K562 (cell line): ENCODE data around the gene DIPK1A. TPM values are rescaled to one million over a fixed set of nuclear protein-coding genes. Genes with fewer than 3 reads are reported as not detected.

Experiments
- CSDE1 ChIP-seq, 2 experiments: fragments of 450-650 bp; IDR thresholded peaks; 2 replicates each; pipeline ENCODE4 v1.6.1; 2016; ENCODE audit warnings: mild to moderate bottlenecking in 1 of 2
- FOXA3 ChIP-seq, 2 experiments: fragments of 450-650 bp in 1 of 2; sonication (generic) in 1 of 2; formaldehyde crosslinking; IDR thresholded peaks in 1 of 2; conservative IDR thresholded peaks in 1 of 2; 2 replicates each; pipeline versions ENCODE4 v1.4.0 to v1.8.0; 2020 to 2022; ENCODE audit warnings: mild to moderate bottlenecking in 2 of 2, missing genetic modification reagents in 1 of 2
- FOXP1 ChIP-seq: sonication (generic); formaldehyde crosslinking; IDR thresholded peaks from 2 replicates; pipeline ENCODE4 v1.8.0; 2022; ENCODE audit warnings: mild to moderate bottlenecking, missing genetic modification reagents
- ILK ChIP-seq: fragments of 450-650 bp; IDR thresholded peaks from 2 replicates; pipeline ENCODE4 v1.6.1; 2016; ENCODE audit warnings: missing genetic modification characterization, low read depth, mild to moderate bottlenecking, missing compliant biosample characterization, moderate library complexity, borderline replicate concordance
- MAFG ChIP-seq: fragments of 450-650 bp; conservative IDR thresholded peaks from 2 replicates; pipeline ENCODE4 v1.6.1; 2016; ENCODE audit warnings: missing genetic modification characterization, missing compliant biosample characterization
- NCOA1 ChIP-seq: fragments of 450-650 bp; IDR thresholded peaks from 2 replicates; pipeline ENCODE4 v1.6.1; 2016; ENCODE audit warnings: low read depth
- POLR2AphosphoS5 ChIP-seq: IDR thresholded peaks from 2 replicates; pipeline ENCODE4 v1.6.1; 2011; ENCODE audit warnings: mild to moderate bottlenecking, low read depth, low read length, moderate library complexity; ENCODE audit not compliant: control insufficient read depth, insufficient read depth
- POLR3A ChIP-seq: IDR thresholded peaks from 2 replicates; pipeline ENCODE4 v1.6.1; 2011; ENCODE audit warnings: borderline replicate concordance, mild to moderate bottlenecking, moderate library complexity; ENCODE audit not compliant: insufficient read length, insufficient read depth; ENCODE audit errors: extremely low read depth
- SAFB ChIP-seq: fragments of 200-400 bp; formaldehyde crosslinking; IDR thresholded peaks from 2 replicates; pipeline ENCODE4 v1.6.1; 2017; ENCODE audit warnings: low read depth, low read length, borderline replicate concordance
- SMARCE1 ChIP-seq: fragments of 450-650 bp; IDR thresholded peaks from 2 replicates; pipeline ENCODE4 v1.7.1; 2016; ENCODE audit warnings: mild to moderate bottlenecking
- SOX6 ChIP-seq: fragments of 450-650 bp; IDR thresholded peaks from 2 replicates; pipeline ENCODE4 v1.6.1; 2014; ENCODE audit warnings: mild to moderate bottlenecking
- TEAD2 ChIP-seq: fragments of 450-650 bp; IDR thresholded peaks from 2 replicates; pipeline ENCODE4 v1.6.1; 2016; ENCODE audit warnings: missing genetic modification characterization, control low read depth, missing compliant biosample characterization
- ZNF695 ChIP-seq: fragments of 450-650 bp; formaldehyde crosslinking; IDR thresholded peaks from 2 replicates; pipeline ENCODE4 v1.4.0; 2020; ENCODE audit warnings: mild to moderate bottlenecking, moderate library complexity
- polyA plus RNA-seq, 8 experiments: library from polyadenylated mRNA; depleted of rRNA in 4 of 8; stranded (reverse) in 5 of 8; unstranded in 3 of 8; fragments of >200 nt; fragmentation: Nextera tagmentation in 2 of 8; fragmentation: Illumina TruSeq in 1 of 8; extraction: Ambion mirVana in 2 of 8; extraction: Trizol in 1 of 8; gene quantifications; 2 replicates each; pipeline versions ENCODE4 v1.2.1 to v1.2.3, GENCODE V29; 2011 to 2014; ENCODE audit warnings: inconsistent platforms in 1 of 8, missing spikeins in 1 of 8
- total RNA-seq, 7 experiments: library from RNA; depleted of rRNA in 6 of 7; stranded (reverse); fragments of >200 nt in 6 of 7; fragmentation: Illumina TruSeq in 2 of 7; extraction: Trizol in 2 of 7; gene quantifications; 2 replicates each; pipeline versions ENCODE4 v1.2.1 to v1.2.3, GENCODE V29; 2011 to 2021; ENCODE audit warnings: low replicate concordance in 1 of 7
- TF ChIP-seq, protein P1 (sequence below): fragments of 450-650 bp; formaldehyde crosslinking; IDR thresholded peaks from 2 replicates; pipeline ENCODE4 v1.4.0; 2022; ENCODE audit warnings: missing genetic modification characterization
- TF ChIP-seq, protein P2 (sequence below): fragments of 250-450 bp; sonication (Bioruptor Pico); IDR thresholded peaks from 2 replicates; pipeline ENCODE4 v1.8.0; 2021; ENCODE audit warnings: moderate library complexity, mild to moderate bottlenecking, inconsistent platforms
- TF ChIP-seq, protein P3 (sequence below), 2 experiments: fragments of 150-350 bp in 1 of 2; IDR thresholded peaks; 2 replicates each; pipeline ENCODE4 v1.6.1; 2012 to 2016; ENCODE audit warnings: low read depth in 2 of 2, low read length in 2 of 2, mild to moderate bottlenecking in 1 of 2, moderate library complexity in 1 of 2
- TF ChIP-seq, protein P4 (sequence below), 2 experiments: IDR thresholded peaks; 2 replicates each; pipeline ENCODE4 v1.6.1; 2012; ENCODE audit warnings: improper control_type of control experiment in 2 of 2, low read depth in 2 of 2, low read length in 2 of 2, borderline replicate concordance in 1 of 2
- TF ChIP-seq, protein P5 (sequence below): fragments of 450-650 bp; IDR thresholded peaks from 2 replicates; pipeline ENCODE4 v1.6.1; 2016; ENCODE audit warnings: antibody characterized with exemption

DIPK1A gene
- total and polyA plus RNA-seq, 9 of the 15 experiments (the other 6 are each of a cell fraction or from before 2014, with no cell fraction given), result 0.54 to 2.5 (median 1.3) TPM

DNA sequence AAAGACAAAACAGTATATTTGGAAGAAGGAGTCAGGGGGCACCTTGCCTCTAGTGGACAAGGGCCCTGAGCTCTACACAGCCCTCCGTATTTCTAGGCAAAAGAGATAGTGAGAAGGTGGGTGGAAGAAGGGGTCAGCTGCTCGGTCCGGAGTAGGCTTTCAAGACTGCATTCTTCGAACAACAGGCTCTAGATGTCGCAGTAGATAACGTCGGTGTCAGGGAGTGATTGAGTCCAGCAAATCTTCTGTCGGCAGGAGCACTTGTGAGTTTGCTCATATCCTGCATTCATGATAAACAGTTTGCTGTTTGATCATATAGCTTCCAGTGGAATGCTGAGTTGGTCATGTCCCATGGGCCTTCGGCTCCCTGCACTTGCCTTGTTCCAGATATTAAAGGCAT lies 36.8 kb downstream of the DIPK1A start (continued):
- no peak for TF ChIP-seq SAFB
- TF ChIP-seq, protein P1, sequence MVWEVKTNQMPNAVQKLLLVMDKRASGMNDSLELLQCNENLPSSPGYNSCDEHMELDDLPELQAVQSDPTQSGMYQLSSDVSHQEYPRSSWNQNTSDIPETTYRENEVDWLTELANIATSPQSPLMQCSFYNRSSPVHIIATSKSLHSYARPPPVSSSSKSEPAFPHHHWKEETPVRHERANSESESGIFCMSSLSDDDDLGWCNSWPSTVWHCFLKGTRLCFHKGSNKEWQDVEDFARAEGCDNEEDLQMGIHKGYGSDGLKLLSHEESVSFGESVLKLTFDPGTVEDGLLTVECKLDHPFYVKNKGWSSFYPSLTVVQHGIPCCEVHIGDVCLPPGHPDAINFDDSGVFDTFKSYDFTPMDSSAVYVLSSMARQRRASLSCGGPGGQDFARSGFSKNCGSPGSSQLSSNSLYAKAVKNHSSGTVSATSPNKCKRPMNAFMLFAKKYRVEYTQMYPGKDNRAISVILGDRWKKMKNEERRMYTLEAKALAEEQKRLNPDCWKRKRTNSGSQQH, result no peak
- no peak for TF ChIP-seq NCOA1
- TF ChIP-seq FOXA3 (CRISPR knock-in tag; conservative IDR thresholded peaks at IDR 0.05 in 1 of 2, IDR thresholded peaks at IDR 0.05 in 1 of 2), result no peak
- no peak for TF ChIP-seq POLR3A
- TF ChIP-seq, protein P2, sequence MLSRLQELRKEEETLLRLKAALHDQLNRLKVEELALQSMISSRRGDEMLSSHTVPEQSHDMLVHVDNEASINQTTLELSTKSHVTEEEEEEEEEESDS (CRISPR knock-in tag), result no peak
- no peak for TF ChIP-seq ILK (tag)
- no peak for TF ChIP-seq CSDE1 (IDR thresholded peaks at IDR 0.05)
- TF ChIP-seq SMARCE1, result peak; percentile 72
- TF ChIP-seq SOX6, result peak; percentile 77; the same call in 1 of the 2 replicates
- no peak for TF ChIP-seq TEAD2
- no peak for TF ChIP-seq ZNF695
- TF ChIP-seq FOXP1, result no peak
- TF ChIP-seq, protein P3, sequence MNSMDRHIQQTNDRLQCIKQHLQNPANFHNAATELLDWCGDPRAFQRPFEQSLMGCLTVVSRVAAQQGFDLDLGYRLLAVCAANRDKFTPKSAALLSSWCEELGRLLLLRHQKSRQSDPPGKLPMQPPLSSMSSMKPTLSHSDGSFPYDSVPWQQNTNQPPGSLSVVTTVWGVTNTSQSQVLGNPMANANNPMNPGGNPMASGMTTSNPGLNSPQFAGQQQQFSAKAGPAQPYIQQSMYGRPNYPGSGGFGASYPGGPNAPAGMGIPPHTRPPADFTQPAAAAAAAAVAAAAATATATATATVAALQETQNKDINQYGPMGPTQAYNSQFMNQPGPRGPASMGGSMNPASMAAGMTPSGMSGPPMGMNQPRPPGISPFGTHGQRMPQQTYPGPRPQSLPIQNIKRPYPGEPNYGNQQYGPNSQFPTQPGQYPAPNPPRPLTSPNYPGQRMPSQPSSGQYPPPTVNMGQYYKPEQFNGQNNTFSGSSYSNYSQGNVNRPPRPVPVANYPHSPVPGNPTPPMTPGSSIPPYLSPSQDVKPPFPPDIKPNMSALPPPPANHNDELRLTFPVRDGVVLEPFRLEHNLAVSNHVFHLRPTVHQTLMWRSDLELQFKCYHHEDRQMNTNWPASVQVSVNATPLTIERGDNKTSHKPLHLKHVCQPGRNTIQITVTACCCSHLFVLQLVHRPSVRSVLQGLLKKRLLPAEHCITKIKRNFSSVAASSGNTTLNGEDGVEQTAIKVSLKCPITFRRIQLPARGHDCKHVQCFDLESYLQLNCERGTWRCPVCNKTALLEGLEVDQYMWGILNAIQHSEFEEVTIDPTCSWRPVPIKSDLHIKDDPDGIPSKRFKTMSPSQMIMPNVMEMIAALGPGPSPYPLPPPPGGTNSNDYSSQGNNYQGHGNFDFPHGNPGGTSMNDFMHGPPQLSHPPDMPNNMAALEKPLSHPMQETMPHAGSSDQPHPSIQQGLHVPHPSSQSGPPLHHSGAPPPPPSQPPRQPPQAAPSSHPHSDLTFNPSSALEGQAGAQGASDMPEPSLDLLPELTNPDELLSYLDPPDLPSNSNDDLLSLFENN (IDR thresholded peaks at IDR 0.05; ENCODE audit: low read depth in 2 of 2, low read length in 2 of 2), result no peak
- TF ChIP-seq, protein P4, sequence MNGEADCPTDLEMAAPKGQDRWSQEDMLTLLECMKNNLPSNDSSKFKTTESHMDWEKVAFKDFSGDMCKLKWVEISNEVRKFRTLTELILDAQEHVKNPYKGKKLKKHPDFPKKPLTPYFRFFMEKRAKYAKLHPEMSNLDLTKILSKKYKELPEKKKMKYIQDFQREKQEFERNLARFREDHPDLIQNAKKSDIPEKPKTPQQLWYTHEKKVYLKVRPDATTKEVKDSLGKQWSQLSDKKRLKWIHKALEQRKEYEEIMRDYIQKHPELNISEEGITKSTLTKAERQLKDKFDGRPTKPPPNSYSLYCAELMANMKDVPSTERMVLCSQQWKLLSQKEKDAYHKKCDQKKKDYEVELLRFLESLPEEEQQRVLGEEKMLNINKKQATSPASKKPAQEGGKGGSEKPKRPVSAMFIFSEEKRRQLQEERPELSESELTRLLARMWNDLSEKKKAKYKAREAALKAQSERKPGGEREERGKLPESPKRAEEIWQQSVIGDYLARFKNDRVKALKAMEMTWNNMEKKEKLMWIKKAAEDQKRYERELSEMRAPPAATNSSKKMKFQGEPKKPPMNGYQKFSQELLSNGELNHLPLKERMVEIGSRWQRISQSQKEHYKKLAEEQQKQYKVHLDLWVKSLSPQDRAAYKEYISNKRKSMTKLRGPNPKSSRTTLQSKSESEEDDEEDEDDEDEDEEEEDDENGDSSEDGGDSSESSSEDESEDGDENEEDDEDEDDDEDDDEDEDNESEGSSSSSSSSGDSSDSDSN (IDR thresholded peaks at IDR 0.05; ENCODE audit: borderline replicate concordance in 1 of 2, low read depth in 2 of 2, low read length in 2 of 2), result no peak
- no peak for TF ChIP-seq MAFG
- TF ChIP-seq, protein P5, sequence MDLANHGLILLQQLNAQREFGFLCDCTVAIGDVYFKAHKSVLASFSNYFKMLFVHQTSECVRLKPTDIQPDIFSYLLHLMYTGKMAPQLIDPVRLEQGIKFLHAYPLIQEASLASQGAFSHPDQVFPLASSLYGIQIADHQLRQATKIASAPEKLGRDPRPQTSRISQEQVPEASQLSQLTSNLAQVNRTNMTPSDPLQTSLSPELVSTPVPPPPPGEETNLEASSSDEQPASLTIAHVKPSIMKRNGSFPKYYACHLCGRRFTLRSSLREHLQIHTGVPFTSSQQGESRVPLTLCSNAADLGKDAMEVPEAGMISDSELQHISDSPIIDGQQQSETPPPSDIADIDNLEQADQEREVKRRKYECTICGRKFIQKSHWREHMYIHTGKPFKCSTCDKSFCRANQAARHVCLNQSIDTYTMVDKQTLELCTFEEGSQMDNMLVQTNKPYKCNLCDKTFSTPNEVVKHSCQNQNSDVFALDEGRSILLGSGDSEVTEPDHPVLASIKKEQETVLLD, result 0 out of 2 replicates have a peak, but pooled peaks have one; percentile 39
- no peak for TF ChIP-seq POLR2AphosphoS5
